GM23338 (cell line): ENCODE results near the gene SMIM5. TPM values are rescaled to one million over a fixed set of nuclear protein-coding genes. Genes with fewer than 3 reads are reported as not detected.

Source experiments
- ATAC-seq: fragments of 200-7000 bp; cut with Tn5 transposase; 3 replicates; pipeline ENCODE4 v1.9.1; 2020
- DNase-seq: peaks from one replicate; pipeline ENCODE4 v3.0.0-alpha.2; 2015; ENCODE audit warnings: low spot score
- H2AFZ ChIP-seq: fragments of 200-600 bp; sonication (generic); 2 replicates; pipeline ENCODE4 v1.8.0; 2016; ENCODE audit warnings: antibody characterized with exemption, mild to moderate bottlenecking, moderate library complexity
- H3F3A ChIP-seq: fragments of 200-600 bp; sonication (generic); replicated peaks from 2 replicates; pipeline ENCODE4 v1.8.0; 2017; ENCODE audit warnings: antibody characterized with exemption, mixed run types, low read depth
- H3K27ac ChIP-seq: fragments of 200-600 bp; sonication (generic); 2 replicates; pipeline ENCODE4 v1.6.1; 2016; ENCODE audit warnings: low read depth
- H3K27me3 ChIP-seq: fragments of 200-600 bp; sonication (generic); 2 replicates; pipeline ENCODE4 v1.8.0; 2016; ENCODE audit warnings: mild to moderate bottlenecking, mixed run types, moderate library complexity; ENCODE audit not compliant: insufficient read depth
- H3K36me3 ChIP-seq: fragments of 200-600 bp; sonication (generic); 2 replicates; pipeline ENCODE4 v1.8.0; 2016; ENCODE audit warnings: mild to moderate bottlenecking; ENCODE audit not compliant: insufficient read depth
- H3K4me1 ChIP-seq: fragments of 200-600 bp; sonication (generic); 2 replicates; pipeline ENCODE4 v1.8.0; 2016; ENCODE audit warnings: mild to moderate bottlenecking, moderate library complexity; ENCODE audit not compliant: insufficient read depth
- H3K4me2 ChIP-seq: fragments of 200-600 bp; sonication (generic); 2 replicates; pipeline ENCODE4 v1.7.1; 2017; ENCODE audit warnings: mixed run types
- H3K4me3 ChIP-seq: fragments of 200-600 bp; sonication (generic); 2 replicates; pipeline ENCODE4 v1.6.1; 2016; ENCODE audit warnings: mixed run types
- H3K79me2 ChIP-seq: fragments of 200-600 bp; sonication (generic); replicated peaks from 2 replicates; pipeline ENCODE4 v1.8.0; 2017; ENCODE audit warnings: mild to moderate bottlenecking; ENCODE audit not compliant: insufficient read depth
- H3K9me2 ChIP-seq: fragments of 200-600 bp; sonication (generic); 2 replicates; pipeline ENCODE4 v1.8.0; 2017; ENCODE audit not compliant: insufficient read depth
- H4K20me1 ChIP-seq: fragments of 200-600 bp; sonication (generic); replicated peaks from 2 replicates; pipeline ENCODE4 v1.8.0; 2017; ENCODE audit warnings: mild to moderate bottlenecking; ENCODE audit not compliant: insufficient read depth
- H3K27ac Mint-ChIP-seq: 2 replicates; pipeline ENCODE4 v1.8.0; 2020; ENCODE audit warnings: inconsistent platforms, mild to moderate bottlenecking, moderate library complexity, mixed read lengths
- H3K27me3 Mint-ChIP-seq: 3 replicates; pipeline ENCODE4 v1.8.0; 2022; ENCODE audit warnings: low read depth, mild to moderate bottlenecking, moderate library complexity, mixed read lengths, inconsistent platforms; ENCODE audit not compliant: insufficient read depth, poor library complexity
- H3K36me3 Mint-ChIP-seq: 3 replicates; pipeline ENCODE4 v1.8.0; 2021; ENCODE audit warnings: low read depth, mild to moderate bottlenecking, inconsistent platforms, moderate library complexity, mixed read lengths
- H3K4me1 Mint-ChIP-seq: 3 replicates; pipeline ENCODE4 v1.8.0; 2020; ENCODE audit warnings: mild to moderate bottlenecking, inconsistent platforms, mixed read lengths
- H3K4me3 Mint-ChIP-seq: 3 replicates; pipeline ENCODE4 v1.8.0; 2021; ENCODE audit warnings: moderate library complexity, mild to moderate bottlenecking, inconsistent platforms, mixed read lengths
- H3K9me3 Mint-ChIP-seq: 3 replicates; pipeline ENCODE4 v1.8.0; 2020; ENCODE audit warnings: moderate library complexity, mild to moderate bottlenecking, inconsistent platforms, mixed read lengths
- CREB1 ChIP-seq: fragments of 250-450 bp; sonication (Bioruptor Pico); IDR thresholded peaks from 2 replicates; pipeline ENCODE4 v1.5.0; 2020; ENCODE audit warnings: low read depth, mild to moderate bottlenecking, moderate library complexity
- CTCF ChIP-seq, 2 experiments: fragments of 200-600 bp in 1 of 2; sonication (generic) in 1 of 2; conservative IDR thresholded peaks; 2 replicates each; pipeline versions ENCODE4 v1.5.1 to v1.6.1; 2016 to 2017; ENCODE audit warnings: antibody characterized with exemption in 2 of 2, low read depth in 2 of 2, mild to moderate bottlenecking in 2 of 2, moderate library complexity in 1 of 2
- EZH2 ChIP-seq: fragments of 200-600 bp; sonication (generic); IDR thresholded peaks from one replicate; pipeline ENCODE4 v1.8.0; 2017; ENCODE audit warnings: antibody characterized with exemption, mild to moderate bottlenecking, low read depth; ENCODE audit not compliant: unreplicated experiment
- EZH2phosphoT487 ChIP-seq: fragments of 200-600 bp; sonication (generic); IDR thresholded peaks from one replicate; pipeline ENCODE4 v1.8.1; 2018; ENCODE audit warnings: antibody characterized with exemption; ENCODE audit not compliant: unreplicated experiment
- JUNB ChIP-seq: IDR thresholded peaks from one replicate; pipeline ENCODE4 v1.6.1; 2016; ENCODE audit warnings: antibody characterized with exemption; ENCODE audit not compliant: unreplicated experiment
- NANOG ChIP-seq: IDR thresholded peaks from 2 replicates; pipeline ENCODE4 v1.6.1; 2016; ENCODE audit warnings: antibody characterized with exemption, borderline replicate concordance
- REST ChIP-seq: IDR thresholded peaks from one replicate; pipeline ENCODE4 v1.6.1; 2018; ENCODE audit warnings: antibody characterized with exemption; ENCODE audit not compliant: unreplicated experiment
- STAT1 ChIP-seq: IDR thresholded peaks from one replicate; pipeline ENCODE4 v1.6.1; 2016; ENCODE audit warnings: antibody characterized with exemption; ENCODE audit not compliant: unreplicated experiment
- ZNF331 ChIP-seq: fragments of 250-450 bp; sonication (Bioruptor Pico); IDR thresholded peaks from 2 replicates; pipeline ENCODE4 v1.5.0; 2020; ENCODE audit warnings: low read depth, mild to moderate bottlenecking, moderate library complexity
- ZNF462 ChIP-seq: fragments of 250-450 bp; sonication (Bioruptor Pico); IDR thresholded peaks from 2 replicates; pipeline ENCODE4 v1.5.0; 2020; ENCODE audit warnings: mild to moderate bottlenecking, moderate library complexity
- polyA plus RNA-seq: library from polyadenylated mRNA; unstranded; fragments of >200 nt; fragmentation: Nextera tagmentation; extraction: Ambion mirVana; gene quantifications from 2 replicates; pipeline ENCODE4 v1.2.1, GENCODE V29; 2016
- total RNA-seq: library from RNA; depleted of rRNA; stranded (reverse); fragments of >200 nt; shearing (Covaris generic); gene quantifications from 2 replicates; pipeline ENCODE4 v1.2.3, GENCODE V29; 2014

SMIM5 gene
- total and polyA plus RNA-seq, 2 experiments from 2014 or later: 0.16 TPM; not detected in 1

- no peak for DNase-seq
- no peaks in the 10 kb centered on the region for H3K9me3 Mint-ChIP-seq
- H3K4me1 ChIP-seq: peaks cover 9% of the 10 kb centered on the region
- H3F3A ChIP-seq: no peaks in the 10 kb centered on the region
- H4K20me1 ChIP-seq: no peaks in the 10 kb centered on the region; the same call in 1 of the 2 replicates
- H3K79me2 ChIP-seq: no peaks in the 10 kb centered on the region
- H3K27me3 Mint-ChIP-seq: peaks cover 19% of the 10 kb centered on the region
- TF ChIP-seq NANOG (no peak), ZNF462 (no peak), JUNB (no peak), EZH2phosphoT487 (no peak), CTCF (conservative IDR thresholded peaks at IDR 0.05; ENCODE audit: low read depth in 2 of 2) (no peak), EZH2 (no peak), ZNF331 (no peak), STAT1 (no peak), REST (no peak), CREB1 (CRISPR knock-in tag) (no peak)
- H3K4me1 Mint-ChIP-seq: peaks cover 22% of the 10 kb centered on the region
- no peak overlapping the region for H3K27ac ChIP-seq
- no peaks in the 10 kb centered on the region for H3K27me3 ChIP-seq
- no peaks in the 10 kb centered on the region for H3K9me2 ChIP-seq
- no peak overlapping the region for H3K27ac Mint-ChIP-seq
- H3K36me3 Mint-ChIP-seq: peaks cover 5% of the 10 kb centered on the region; the same call in 1 of the 3 replicates
- no peak for ATAC-seq
- H3K4me3 ChIP-seq: peak overlapping the region; percentile 43
- peak overlapping the region; percentile 69 for H3K4me2 ChIP-seq
- H2AFZ ChIP-seq: no peak overlapping the region
- no peaks in the 10 kb centered on the region for H3K36me3 ChIP-seq
- no peak overlapping the region for H3K4me3 Mint-ChIP-seq
Measured at GRCh38 chr17:75634376-75634740, 1.1 kb downstream of the SMIM5 start.
